GM18858 (cell line): Measurements from ENCODE around the gene BRINP3.
"Not testable (repeated sequence)": the region's sequence is repeated elsewhere in the genome, so short reads cannot be mapped to it uniquely, and the experiment has no call there.

ENCODE experiments used
- ATAC-seq: cut with Tn5 transposase; IDR thresholded peaks from one replicate; pipeline ENCODE4 v1.9.1; 2021; ENCODE audit not compliant: unreplicated experiment

Gene BRINP3

DNA sequence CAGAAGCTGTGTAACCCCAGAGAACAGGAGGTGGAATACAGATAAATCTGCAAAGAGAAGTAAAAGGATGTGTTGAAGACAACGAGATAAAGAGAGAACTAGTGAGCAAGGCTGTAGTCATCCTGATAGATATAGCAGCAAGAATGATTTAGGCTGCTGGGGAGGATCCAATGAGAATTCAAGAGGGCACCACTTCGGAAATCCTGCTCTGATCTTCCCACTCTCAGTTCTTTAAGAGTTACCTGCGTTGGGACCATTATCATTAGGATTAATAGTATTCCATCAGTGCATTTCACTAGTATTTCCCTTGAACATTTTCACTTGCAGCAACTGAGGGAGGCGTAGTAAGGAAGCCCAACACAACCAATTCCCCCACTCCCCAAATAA lies at the start of gene BRINP3:
BRINP3 (minus strand) TSS at position 103 of the 387 bp plus-strand sequence.
- ATAC-seq = no peak

DNA sequence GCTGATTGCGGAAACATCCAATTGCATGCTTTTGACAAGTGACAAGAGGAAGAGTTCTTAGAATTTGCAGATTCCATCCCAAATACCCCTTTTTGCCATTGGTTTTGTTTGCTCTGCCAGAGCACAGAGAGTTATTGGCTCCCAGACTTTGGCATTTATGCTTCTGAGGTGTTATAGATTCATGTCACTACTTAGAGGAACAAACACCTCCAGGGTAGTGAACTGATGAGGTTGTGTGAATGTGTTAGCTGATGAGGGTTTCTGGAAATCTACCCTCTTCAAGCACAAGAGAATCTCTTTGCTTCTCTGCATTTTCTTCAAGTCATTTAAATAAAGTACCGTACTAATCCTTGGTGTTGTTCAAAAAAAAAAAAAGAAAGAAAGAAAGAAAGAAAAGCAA lies 33.9 kb upstream of the BRINP3 start:
- ATAC-seq = no peak

DNA sequence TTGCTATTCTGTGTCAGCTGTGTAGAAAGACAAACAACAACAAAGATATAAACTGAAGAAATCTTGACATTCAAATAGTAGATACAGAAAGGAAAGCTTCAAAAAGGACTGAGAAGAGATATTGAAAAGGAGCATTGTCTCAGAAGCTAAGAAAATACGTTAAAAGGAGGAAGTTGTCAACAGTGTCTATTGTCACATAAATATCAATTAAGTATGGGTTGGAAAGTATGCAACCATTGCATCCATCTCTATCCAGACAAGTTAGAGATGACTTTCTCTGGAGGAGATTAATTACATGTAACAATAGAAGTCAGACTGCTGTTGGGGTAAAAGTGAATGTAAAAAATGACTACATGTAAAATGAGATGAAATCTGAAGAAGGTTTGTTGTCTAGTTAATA lies 29.7 kb upstream of the BRINP3 start:
- no peak for ATAC-seq

DNA sequence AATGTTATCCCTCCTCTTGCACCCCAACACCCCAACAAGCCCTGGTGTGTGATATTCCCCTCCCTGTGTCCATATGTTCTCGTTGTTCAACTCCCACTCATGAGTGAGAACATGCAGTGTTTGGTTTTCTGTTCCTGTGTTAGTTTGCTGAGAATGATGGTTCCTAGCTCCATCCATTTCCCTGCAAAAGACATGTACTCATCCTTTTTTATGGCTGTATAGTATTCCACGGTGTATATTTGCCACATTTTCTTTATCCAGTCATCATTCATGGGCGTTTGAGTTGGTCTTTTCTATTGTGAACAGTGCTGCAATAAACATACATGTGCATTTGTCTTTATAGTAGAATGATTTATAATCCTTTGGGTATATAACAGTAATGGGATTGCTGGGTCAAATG lies 26.9 kb upstream of the BRINP3 start:
- ATAC-seq = not testable (repeated sequence)

DNA sequence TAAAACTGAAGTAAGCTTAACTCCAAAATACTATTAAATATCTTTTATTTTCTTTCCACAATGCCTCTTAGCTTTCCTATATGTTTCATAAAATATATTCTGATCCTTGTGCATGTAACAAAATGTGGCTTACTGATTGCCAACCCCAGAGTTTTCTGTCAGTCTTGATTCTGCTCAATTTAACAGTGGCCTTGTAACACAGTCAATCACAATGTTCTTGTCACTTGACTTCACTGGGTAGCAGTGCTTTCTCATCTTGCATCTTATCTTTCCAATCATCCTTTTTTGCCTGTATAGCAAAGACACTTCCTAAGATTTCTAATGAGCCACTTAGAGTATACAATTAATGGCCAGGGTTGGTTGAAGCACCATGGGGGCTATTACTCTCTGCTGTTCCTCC lies 19.9 kb upstream of the BRINP3 start:
- no peak for ATAC-seq

DNA sequence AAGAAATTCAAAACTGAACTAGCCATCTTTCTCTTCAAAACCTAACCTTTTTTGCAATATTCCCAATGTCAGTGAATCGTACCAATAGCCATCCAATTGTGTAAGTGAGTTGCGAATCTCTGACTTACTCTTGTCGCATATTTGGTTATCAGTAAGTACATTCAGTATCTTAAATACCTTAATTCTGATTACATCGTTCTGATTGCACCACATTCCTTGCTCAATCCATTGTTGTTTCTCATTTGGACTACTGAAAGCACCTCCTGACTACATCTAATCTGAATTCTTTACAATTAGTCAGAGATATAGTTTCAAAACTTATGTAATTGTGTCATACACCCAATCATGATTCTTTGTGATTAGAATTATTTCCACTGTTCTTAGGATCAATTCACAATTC lies 16.8 kb upstream of the BRINP3 start:
- ATAC-seq = no peak

DNA sequence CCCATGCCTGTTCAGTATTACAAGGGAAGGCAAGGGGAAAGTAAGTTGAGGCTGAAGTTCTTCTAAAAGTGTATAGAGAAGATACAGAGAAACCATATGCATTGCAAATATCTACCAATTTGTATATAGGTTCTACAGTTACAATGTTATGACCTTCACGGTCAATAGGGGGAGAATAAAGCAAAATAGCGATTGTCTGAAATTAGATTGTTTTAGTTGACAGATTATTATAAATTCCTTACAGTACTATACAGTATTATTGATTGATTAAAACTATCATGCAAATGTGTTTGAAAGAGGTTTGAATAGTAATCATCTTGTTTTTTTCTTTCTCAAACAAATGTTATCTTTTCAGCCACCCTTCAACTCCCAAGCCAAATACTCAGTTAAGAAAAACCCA lies 13.7 kb upstream of the BRINP3 start:
- ATAC-seq = no peak

- ATAC-seq = no peak
Measured at GRCh38 chr1:190484045-190484444, 6.4 kb upstream of the BRINP3 start.

DNA sequence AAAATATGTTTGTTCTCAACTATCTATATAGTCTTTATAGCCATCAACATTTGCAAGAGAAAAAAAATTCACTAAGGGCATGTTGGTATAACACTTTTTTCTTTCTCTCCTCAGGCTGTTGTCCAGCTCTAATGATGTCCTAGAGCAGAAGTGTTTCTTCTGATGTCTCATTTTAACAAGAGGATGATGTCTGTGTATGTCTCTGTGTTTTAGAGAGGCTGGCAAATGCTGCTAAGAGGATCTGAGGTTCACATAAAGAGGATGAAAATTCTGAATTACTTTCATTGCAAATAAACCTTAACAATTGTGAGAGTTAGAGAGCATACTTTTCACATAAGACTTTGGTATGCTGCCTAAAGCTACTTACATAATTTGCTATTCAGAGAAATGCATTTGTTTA lies 2.6 kb upstream of the BRINP3 start:
- no peak for ATAC-seq

DNA sequence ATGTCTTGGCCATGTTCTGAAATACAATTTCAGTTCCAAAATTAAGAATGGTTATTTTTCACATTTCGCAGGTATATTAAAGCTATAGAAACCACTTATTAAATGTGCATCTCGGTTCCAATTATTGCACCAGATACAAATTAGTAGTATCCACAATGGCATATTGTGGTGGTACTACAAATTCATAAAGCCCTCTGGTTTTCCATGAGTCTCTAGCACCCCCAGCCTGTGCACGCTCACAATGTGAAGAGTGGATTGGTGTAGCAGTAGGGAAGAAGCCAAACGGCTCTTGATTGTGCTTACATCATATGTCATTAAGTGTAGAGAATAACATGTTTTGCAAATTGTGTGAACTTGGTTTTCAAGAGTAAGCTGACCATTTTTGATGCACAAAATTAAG lies 1.9 kb upstream of the BRINP3 start:
- no peak for ATAC-seq

DNA sequence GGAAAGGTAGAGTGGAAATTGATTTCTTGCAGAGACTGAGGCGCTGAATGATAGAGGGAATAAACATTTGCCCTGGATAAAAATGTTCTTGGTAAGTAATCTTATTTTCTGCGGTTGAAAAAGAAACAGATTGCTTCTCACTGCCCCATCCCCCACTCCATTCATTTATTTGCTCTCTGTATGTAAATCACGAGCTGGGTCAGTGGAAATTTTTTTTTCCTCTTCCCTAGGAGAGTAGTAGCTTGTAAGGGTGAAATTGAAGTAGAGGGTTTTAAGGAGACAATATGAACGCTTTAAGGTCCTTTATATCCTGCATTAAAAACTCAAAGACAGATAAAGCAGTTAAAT lies 1.4 kb upstream of the BRINP3 start:
- ATAC-seq = no peak

DNA sequence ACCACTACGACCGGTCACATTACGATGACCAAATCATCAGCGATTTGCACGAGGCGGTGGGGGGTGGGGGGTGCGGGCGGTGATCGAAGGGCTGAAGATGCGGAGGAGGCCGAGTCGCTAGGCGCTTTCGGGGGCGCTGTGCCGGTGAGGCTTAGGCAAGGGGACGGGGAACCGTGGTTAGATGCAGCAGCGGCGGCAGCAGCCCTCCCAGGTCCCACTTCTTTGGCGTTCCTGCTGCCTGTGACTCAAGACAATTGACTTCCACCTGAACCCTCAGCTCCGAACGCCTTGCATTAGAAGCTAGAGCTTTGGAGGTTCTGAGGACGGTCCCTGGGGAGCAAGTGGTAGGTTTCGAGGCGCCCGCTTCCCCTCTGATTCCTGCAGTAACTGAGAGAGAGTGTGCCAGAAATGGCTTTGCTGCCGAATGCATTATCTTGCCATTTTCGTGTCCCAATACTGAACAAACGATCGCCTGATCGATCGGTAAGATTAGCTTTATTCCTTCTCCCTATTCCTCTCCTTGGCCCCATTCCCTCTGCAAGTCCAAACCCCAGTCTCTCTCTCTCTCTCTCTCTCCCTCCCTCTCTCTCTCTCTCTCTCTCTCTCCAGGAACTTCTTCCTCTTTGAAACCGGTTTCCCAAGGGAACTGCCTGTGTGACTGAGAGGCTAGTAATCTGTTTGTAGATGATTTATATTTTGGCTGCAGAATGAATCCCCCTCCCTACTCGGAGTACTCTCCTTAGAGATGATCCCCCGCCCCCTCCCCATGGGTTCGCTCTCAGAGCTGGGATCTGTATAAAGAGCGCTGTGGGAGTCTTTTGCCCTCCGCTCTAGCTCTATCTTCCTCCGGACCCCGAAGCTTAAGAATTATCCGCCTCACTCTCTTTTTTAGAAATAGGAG lies 735 bp upstream of the BRINP3 start:
- ATAC-seq = no peak

- ATAC-seq = no peak
Measured at GRCh38 chr1:190476806-190477205, 858 bp downstream of the BRINP3 start.

GRCh38 chr1:190476321-190476720 lies 1.3 kb downstream of the BRINP3 start:
- no peak for ATAC-seq

DNA sequence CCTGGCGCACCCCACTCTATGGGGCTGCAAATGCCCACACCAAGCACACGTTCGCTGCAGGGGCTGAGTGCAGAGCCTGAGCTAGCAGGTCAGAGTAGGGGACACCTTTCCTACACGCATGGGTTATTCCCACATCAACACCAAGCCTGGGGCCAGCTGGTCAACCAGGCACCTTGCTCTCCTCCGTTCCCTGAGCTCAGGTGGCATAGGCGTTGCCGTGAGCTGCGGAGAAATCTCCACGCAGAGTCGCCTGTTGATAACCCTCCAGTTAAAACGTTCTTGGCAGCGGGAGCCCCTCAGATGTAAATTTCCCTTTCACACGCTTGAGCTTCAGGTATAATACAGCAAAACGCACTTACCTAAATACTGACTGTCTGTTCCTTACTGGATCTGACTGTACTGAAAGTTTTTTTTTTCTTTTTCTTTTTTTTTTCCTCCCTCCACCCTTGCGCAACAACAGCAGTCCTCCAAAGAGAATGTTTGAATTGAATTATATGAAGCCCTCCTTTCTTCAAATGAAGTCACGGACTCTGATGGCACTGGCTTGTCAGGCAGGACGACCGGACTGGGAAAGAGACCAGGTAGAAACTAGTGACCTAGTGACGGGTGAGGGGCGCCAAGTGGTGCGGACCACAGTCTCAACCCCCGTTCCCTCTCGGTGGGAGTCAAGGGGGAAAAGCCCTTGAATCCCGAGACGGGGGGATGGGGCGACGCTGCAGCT lies 2.1 kb downstream of the BRINP3 start:
- ATAC-seq = no peak

DNA sequence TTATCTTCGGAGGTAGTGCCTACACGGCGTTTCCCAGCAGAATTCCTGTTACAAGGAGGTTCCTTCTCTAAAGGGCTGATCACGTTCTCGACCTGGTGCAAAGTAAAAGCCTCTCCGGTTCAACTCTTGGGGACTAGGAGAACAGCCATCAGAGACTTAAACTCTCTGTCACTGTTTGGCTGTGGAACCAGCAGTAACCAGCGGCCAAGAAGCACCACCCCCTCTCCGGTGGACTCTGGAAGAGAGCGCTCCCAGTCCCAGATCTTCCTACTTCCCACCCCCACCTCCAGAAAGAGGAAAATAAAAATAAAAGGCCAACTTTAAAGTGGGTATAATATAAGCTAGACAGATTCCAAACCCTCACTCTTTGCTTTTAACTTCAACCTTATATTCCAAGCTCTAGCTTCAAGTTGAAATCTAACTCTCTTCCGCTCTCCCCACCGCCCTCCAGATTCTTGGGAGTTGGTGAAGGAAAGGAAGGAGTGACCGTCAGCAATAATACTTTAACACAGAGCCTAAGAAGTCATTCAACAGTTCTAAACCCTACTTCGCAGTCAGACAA lies 2.9 kb downstream of the BRINP3 start:
- ATAC-seq = no peak

DNA sequence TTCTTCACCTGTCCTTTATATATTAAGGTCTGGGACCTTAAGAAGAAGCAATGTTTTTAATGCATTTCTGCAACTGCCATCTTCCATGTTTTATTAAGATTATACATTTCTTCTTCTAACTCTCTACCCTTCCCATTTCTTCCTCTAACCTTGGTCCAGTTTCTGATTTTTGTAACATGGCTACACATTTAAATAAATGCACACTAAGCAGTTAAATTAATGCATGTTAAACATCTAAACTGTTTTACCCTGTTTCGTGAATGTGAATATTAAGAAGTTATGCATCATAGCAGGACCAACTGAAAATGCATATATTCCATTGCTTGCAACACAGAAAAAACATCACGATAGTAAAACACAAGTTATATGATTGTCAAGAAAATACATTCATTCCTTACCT lies 3.7 kb downstream of the BRINP3 start:
- ATAC-seq = no peak

GRCh38 chr1:190472494-190472893 lies 5.2 kb downstream of the BRINP3 start:
- ATAC-seq = no peak

- ATAC-seq = no peak
Measured at GRCh38 chr1:190472042-190472441, 5.6 kb downstream of the BRINP3 start.

DNA sequence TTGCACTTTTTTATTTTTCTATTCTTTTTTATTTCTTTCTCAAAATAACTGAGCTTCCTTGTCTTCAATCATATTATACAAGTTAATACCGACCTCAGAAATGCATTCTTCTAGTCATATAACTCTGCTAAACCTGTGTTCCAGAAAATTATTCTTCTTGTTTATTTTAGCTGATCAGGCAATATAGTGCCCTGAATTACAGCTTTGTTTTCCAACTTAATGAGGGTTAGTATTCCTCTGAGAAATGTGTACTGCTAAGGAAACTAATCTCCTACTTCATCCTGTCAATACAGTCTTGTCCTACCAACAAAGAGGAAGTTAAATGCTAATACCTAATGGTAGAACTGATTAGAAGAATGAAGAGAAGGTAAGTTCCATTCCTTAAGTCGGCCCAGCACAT lies 13.0 kb downstream of the BRINP3 start:
- no peak for ATAC-seq

GRCh38 chr1:190456129-190456528 lies 21.5 kb downstream of the BRINP3 start:
- no peak for ATAC-seq

GRCh38 chr1:190455631-190456030 lies 22.0 kb downstream of the BRINP3 start:
- ATAC-seq = no peak
